K562 (cell line): ENCODE measurements around the gene SPEM3. TPM values are rescaled to one million over a fixed set of nuclear protein-coding genes. Genes with fewer than 3 reads are reported as not detected.

Experiments
- ATAC-seq: fragments of 200-7000 bp; cut with Tn5 transposase; 3 replicates; pipeline ENCODE4 v1.9.1; 2020; ENCODE audit warnings: moderate library complexity
- BruUV-seq: library from RNA; stranded (reverse); fragments of 400-500 nt; replicated peaks from 2 replicates; lab custom pipeline; 2021; lab: Mats Ljungman, UMichigan
- CTCF ChIA-PET: fragments of 300-600 bp; formaldehyde crosslinking; extraction: SDS; loops from one replicate; lab custom pipeline; 2021; ENCODE audit warnings: low intra/inter-chr PET ratio; lab: Yijun Ruan, JAX
- POLR2A ChIA-PET: fragments of 300-600, 350-650 bp; sonication (Branson Sonifier 250); formaldehyde crosslinking; extraction: SDS; loops from one replicate; lab custom pipeline; 2021; ENCODE audit warnings: antibody characterized with exemption, inconsistent platforms; lab: Yijun Ruan, JAX
- DNase-seq, 4 experiments: peaks; one replicate each; pipeline versions ENCODE4 v3.0.0 to v3.0.0-alpha.2; 2011 to 2018; ENCODE audit warnings: low spot score in 3 of 4, mixed read lengths in 3 of 4; ENCODE audit errors: extremely low read depth in 1 of 4
- FAIRE-seq: peaks from 2 replicates; lab custom pipeline; 2011; peaks lifted over from hg19 to GRCh38; lab: Jason Lieb, UNC
- H2AFZ ChIP-seq: 2 replicates; pipeline ENCODE4 v1.6.0; 2011; ENCODE audit warnings: low read depth, low read length, control low read depth, inconsistent platforms
- H3K27ac ChIP-seq: fragments of 200-600 bp; 3 replicates; pipeline ENCODE4 v1.8.0; 2011; ENCODE audit warnings: low read depth, mild to moderate bottlenecking, control low read depth, inconsistent platforms, low read length, moderate library complexity, mixed read lengths; ENCODE audit errors: extremely low read depth
- H3K27me3 ChIP-seq, 2 experiments: fragments of 300-600 bp in 1 of 2; 2 replicates in 1 of 2; 3 replicates in 1 of 2; pipeline versions ENCODE4 v1.6.0 to v1.8.0; 2011; ENCODE audit warnings: inconsistent platforms in 2 of 2, low read length in 2 of 2, mild to moderate bottlenecking in 1 of 2, mixed read lengths in 1 of 2, moderate library complexity in 1 of 2; ENCODE audit not compliant: control insufficient read depth in 2 of 2, insufficient read depth in 2 of 2
- H3K36me3 ChIP-seq: fragments of 300-600 bp; 3 replicates; pipeline ENCODE4 v1.8.0; 2011; ENCODE audit warnings: mild to moderate bottlenecking, low read length, inconsistent platforms; ENCODE audit not compliant: control insufficient read depth, insufficient read depth
- H3K4me1 ChIP-seq, 2 experiments: fragments of 200-600 bp in 1 of 2; replicated peaks in 1 of 2; 2 replicates in 1 of 2; 3 replicates in 1 of 2; pipeline versions ENCODE4 v1.5.1 to v1.8.0; 2011; ENCODE audit warnings: inconsistent platforms in 2 of 2, low read length in 2 of 2, mild to moderate bottlenecking in 1 of 2, mixed read lengths in 1 of 2, moderate library complexity in 1 of 2; ENCODE audit not compliant: control insufficient read depth in 2 of 2, insufficient read depth in 2 of 2
- H3K4me2 ChIP-seq: 2 replicates; pipeline ENCODE4 v1.6.1; 2011; ENCODE audit warnings: low read length, control low read depth, inconsistent platforms, mixed read lengths; ENCODE audit not compliant: insufficient read depth
- H3K4me3 ChIP-seq: fragments of 200-600 bp; sonication (generic), shearing (Covaris generic); 2 replicates; pipeline ENCODE4 v1.5.1; 2016; ENCODE audit warnings: control low read depth, inconsistent platforms
- H3K79me2 ChIP-seq: fragments of 200-600 bp; 3 replicates; pipeline ENCODE4 v1.8.0; 2011; ENCODE audit warnings: low read length, inconsistent platforms; ENCODE audit not compliant: control insufficient read depth, insufficient read depth
- H3K9ac ChIP-seq, 2 experiments: 2 replicates each; pipeline versions ENCODE4 v1.6.0 to v1.6.1; 2011; ENCODE audit warnings: low read depth in 2 of 2, low read length in 2 of 2, control low read depth in 1 of 2, inconsistent platforms in 1 of 2, mild to moderate bottlenecking in 1 of 2, mixed read lengths in 1 of 2; ENCODE audit not compliant: insufficient read depth in 1 of 2
- H3K9me1 ChIP-seq: one replicate; pipeline ENCODE4 v1.6.0; 2011; ENCODE audit warnings: inconsistent platforms, mild to moderate bottlenecking, low read length, moderate library complexity; ENCODE audit not compliant: control insufficient read depth, insufficient read depth
- H3K9me3 ChIP-seq: replicated peaks from 2 replicates; pipeline ENCODE4 v1.5.1; 2011; ENCODE audit warnings: low read depth, low read length, inconsistent platforms; ENCODE audit not compliant: control insufficient read depth, insufficient read depth
- H4K20me1 ChIP-seq: replicated peaks from 2 replicates; pipeline ENCODE4 v1.6.1; 2011; ENCODE audit warnings: low read length, inconsistent platforms, mixed read lengths; ENCODE audit not compliant: control insufficient read depth, insufficient read depth
- ARHGAP35 ChIP-seq: fragments of 450-650 bp; IDR thresholded peaks from 2 replicates; pipeline ENCODE4 v1.6.1; 2018; ENCODE audit not compliant: partially characterized antibody
- GTF2B ChIP-seq: IDR thresholded peaks from 2 replicates; pipeline ENCODE4 v1.6.1; 2011; ENCODE audit not compliant: insufficient read length; ENCODE audit errors: extremely low read depth
- KDM2B ChIP-seq: fragments of 250-450 bp; sonication (Bioruptor Pico); IDR thresholded peaks from 2 replicates; pipeline ENCODE4 v1.8.0; 2021; ENCODE audit warnings: mild to moderate bottlenecking, moderate library complexity
- MYNN ChIP-seq, 2 experiments: sonication (generic); formaldehyde crosslinking in 1 of 2; IDR thresholded peaks; 2 replicates each; pipeline versions ENCODE4 v1.5.0 to v1.6.1; 2016 to 2020; ENCODE audit warnings: antibody characterized with exemption in 1 of 2, missing genetic modification reagents in 1 of 2
- RFX1 ChIP-seq: fragments of 450-650 bp; IDR thresholded peaks from 2 replicates; pipeline ENCODE4 v1.6.1; 2016; ENCODE audit warnings: mild to moderate bottlenecking, moderate library complexity
- ZFP36 ChIP-seq: fragments of 150-350 bp; IDR thresholded peaks from 2 replicates; pipeline ENCODE4 v1.6.1; 2018; ENCODE audit warnings: low read length, low read depth; ENCODE audit not compliant: partially characterized antibody
- WGBS: fragments of 100-300 bp; shearing (Covaris generic); methylation state at CpG from one replicate; pipeline ENCODE4 v1.1.6; 2016; ENCODE audit warnings: low coverage, mixed read lengths; ENCODE audit not compliant: insufficient coverage; ENCODE audit errors: missing lambda C conversion rate; 5-methylcytosine and 5-hydroxymethylcytosine counted together
- in situ Hi-C: fragments of 300-500 bp; cut with MboI; formaldehyde crosslinking; loops from 4 replicates; pipeline ENCODE4 v1.15.0; 2018; ENCODE audit warnings: inconsistent platforms, mixed read lengths
- intact Hi-C: fragments of 100-400 bp; cut with micrococcal nuclease; formaldehyde crosslinking; loops from 2 replicates; pipeline ENCODE4 v1.14.2; 2022
- polyA plus RNA-seq, 8 experiments: library from polyadenylated mRNA; depleted of rRNA in 4 of 8; stranded (reverse) in 5 of 8; unstranded in 3 of 8; fragments of >200 nt; fragmentation: Nextera tagmentation in 2 of 8; fragmentation: Illumina TruSeq in 1 of 8; extraction: Ambion mirVana in 2 of 8; extraction: Trizol in 1 of 8; gene quantifications; 2 replicates each; pipeline versions ENCODE4 v1.2.1 to v1.2.3, GENCODE V29; 2011 to 2014; ENCODE audit warnings: inconsistent platforms in 1 of 8, missing spikeins in 1 of 8
- total RNA-seq, 7 experiments: library from RNA; depleted of rRNA in 6 of 7; stranded (reverse); fragments of >200 nt in 6 of 7; fragmentation: Illumina TruSeq in 2 of 7; extraction: Trizol in 2 of 7; gene quantifications; 2 replicates each; pipeline versions ENCODE4 v1.2.1 to v1.2.3, GENCODE V29; 2011 to 2021; ENCODE audit warnings: low replicate concordance in 1 of 7

Gene SPEM3
- total and polyA plus RNA-seq, 9 of the 15 experiments (the other 6 are each of a cell fraction or from before 2014, with no cell fraction given), result not detected

- BruUV-seq, result no TSS peak
- ChIA-PET CTCF (no interaction called here), POLR2A (interaction anchor here (0.5 to 1.3 kb wide), 5 partner anchors 79 to 1665 kb away, joined by 3 to 4 read pairs (median 3); partner anchors contain the start of gene SENP3)
- Histone ChIP-seq H3K79me2 (peaks cover 8% of the 10 kb centered on the region; the same call in 2 of the 3 replicates), H3K9me3 (no peaks in the 10 kb centered on the region), H3K4me1 (peaks cover 11 to 30% of the 10 kb centered on the region in 2 experiments; a peak in 3 of 5 replicates), H3K27me3 (no peaks in the 10 kb centered on the region), H3K9me1 (no peaks in the 10 kb centered on the region), H2AFZ (no peak overlapping the region), H3K36me3 (0 out of 3 replicates have a peak, but pooled peaks cover 3% of the 10 kb centered on the region), H3K27ac (no peak overlapping the region), H3K4me3 (no peak overlapping the region), H4K20me1 (no peaks in the 10 kb centered on the region), H3K4me2 (no peak overlapping the region), H3K9ac (no peak overlapping the region)
- in situ Hi-C loops, result no loop called here
- no peak for ATAC-seq
- 64% methylated on average over 13 of the region's 13 CpGs for WGBS
- DNase-seq, result no peak
- intact Hi-C loops, result no loop called here
- TF ChIP-seq MYNN (IDR thresholded peaks at IDR 0.05) (peak; percentile 86), MYNN (CRISPR knock-in tag; IDR thresholded peaks at IDR 0.05) (no peak), ZFP36 (no peak), RFX1 (peak; percentile 86)
- no peak for FAIRE-seq
Measured at GRCh38 chr17:7407082-7407481, 21.6 kb upstream of the SPEM3 start.

DNA sequence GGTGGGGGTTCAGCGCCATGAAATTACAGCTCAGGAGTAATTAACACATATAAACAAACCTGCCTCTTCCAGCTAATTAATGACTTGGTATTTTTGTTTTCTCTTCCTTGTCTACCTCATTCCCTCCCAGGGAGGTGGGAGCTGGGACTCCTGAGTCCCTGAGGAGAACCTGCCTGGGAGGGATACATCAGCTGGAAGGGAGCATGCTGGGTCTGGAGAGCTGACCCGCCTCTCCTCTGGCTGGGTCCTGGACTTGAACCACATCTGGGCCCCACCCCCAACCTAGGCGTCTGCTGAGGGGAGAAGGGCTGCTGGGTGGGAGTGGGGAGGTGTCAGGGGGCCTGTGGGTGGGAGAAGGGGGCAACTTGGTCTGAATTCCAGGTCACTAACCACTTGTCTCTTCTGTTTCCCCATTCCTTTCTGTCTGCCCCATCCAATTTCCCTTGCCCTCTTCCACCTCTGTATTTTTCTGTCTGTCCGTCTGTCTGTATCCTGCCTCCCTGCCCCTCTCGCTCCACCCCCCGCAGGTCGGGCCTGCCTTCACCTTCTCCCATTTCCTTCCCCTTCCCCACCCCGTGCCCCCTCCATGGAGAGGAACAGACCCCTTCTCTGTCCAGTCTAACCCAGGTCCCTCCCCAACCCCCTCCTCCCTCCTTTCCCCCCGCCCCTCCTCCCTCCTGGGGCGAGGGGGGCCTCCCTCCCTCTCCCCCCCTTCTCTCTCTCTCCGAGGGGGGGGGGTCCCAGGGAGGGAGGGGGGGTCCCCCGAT is 21.0 kb upstream of the SPEM3 start, which contains the start of gene NLGN2:
NLGN2 (plus strand) TSS at position 361 of the 767 bp plus-strand sequence. CDS start 411 bp downstream, outside the sequence.
- Histone ChIP-seq H3K4me1 (peaks cover 10 to 30% of the 10 kb centered on the region in 2 experiments; a peak in 3 of 5 replicates), H3K9ac (0 out of 4 replicates have a peak within 1 kb of the TSS, but pooled peaks of 1 of the 2 experiments have one; percentile 17), H3K9me3 (no peaks in the 10 kb centered on the region), H3K36me3 (0 out of 3 replicates have a peak, but pooled peaks cover 3% of the 10 kb centered on the region), H3K27ac (no peak within 1 kb of the TSS), H3K27me3 (no peaks in the 10 kb centered on the region), H3K9me1 (no peaks in the 10 kb centered on the region), H4K20me1 (no peaks in the 10 kb centered on the region), H3K79me2 (peaks cover 7% of the 10 kb centered on the region; the same call in 2 of the 3 replicates), H3K4me3 (no peak within 1 kb of the TSS), H2AFZ (no peak within 1 kb of the TSS), H3K4me2 (no peak within 1 kb of the TSS)
- ChIA-PET CTCF (no interaction called here), POLR2A (interaction anchor here (0.5 to 0.7 kb wide), 3 partner anchors 16 to 1665 kb away, joined by 3 read pairs; no protein-coding TSS in a partner anchor)
- 40% methylated on average over 2 of the region's 12 CpGs for WGBS
- no TSS peak for BruUV-seq
- in situ Hi-C loops (no loop called here), intact Hi-C loops (no loop called here)
- FAIRE-seq (no peak), DNase-seq (no peak), ATAC-seq (no peak)
- TF ChIP-seq ARHGAP35, result no peak
- TF ChIP-seq KDM2B, result no peak
- no peak for TF ChIP-seq GTF2B
